Myocyte (in vitro differentiated cells): ENCODE measurements around the gene EGFR. TPM values are rescaled to one million over a fixed set of nuclear protein-coding genes. Genes with fewer than 3 reads are reported as not detected.
A peak's percentile ranks its signal among the peaks of the same experiment; 100 is the strongest.

Experiments used
- DNase-seq: peaks from one replicate; pipeline ENCODE4 v3.0.0-alpha.2; 2012; ENCODE audit warnings: low read depth
- total RNA-seq: library from RNA; depleted of rRNA; stranded (reverse); fragments of >200 nt; gene quantifications from 2 replicates; pipeline ENCODE4 v1.2.3, GENCODE V29; 2014

The EGFR gene
- total RNA-seq, 1 donor from 2014 or later = 22.5 TPM

GRCh38 chr7:55206235-55207029, 187.6 kb downstream of the EGFR start:
- peak; percentile 61 for DNase-seq

GRCh38 chr7:55207436-55208125, 188.8 kb downstream of the EGFR start:
- DNase-seq = no peak

- DNase-seq = no peak
These were observed 190.5 kb downstream of the EGFR start for GRCh38 chr7:55209366-55209765.

DNA sequence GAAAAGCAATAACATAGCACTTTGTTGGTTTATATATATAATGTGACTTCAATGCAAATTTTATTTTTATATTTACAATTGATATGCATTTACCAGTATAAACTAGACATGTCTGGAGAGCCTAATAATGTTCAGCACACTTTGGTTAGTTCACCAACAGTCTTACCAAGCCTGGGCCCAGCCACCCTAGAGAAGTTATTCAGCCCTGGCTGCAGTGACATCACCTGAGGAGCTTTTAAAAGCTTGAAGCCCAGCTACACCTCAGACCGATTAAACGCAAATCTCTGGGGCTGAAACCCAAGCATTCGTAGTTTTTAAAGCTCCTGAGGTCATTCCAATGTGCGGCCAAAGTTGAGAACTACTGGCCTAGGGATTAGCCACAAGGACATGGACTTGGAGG, 191.4 kb downstream of the EGFR start:
- DNase-seq = no peak

GRCh38 chr7:55210716-55211115, 191.9 kb downstream of the EGFR start:
- no peak for DNase-seq

DNA sequence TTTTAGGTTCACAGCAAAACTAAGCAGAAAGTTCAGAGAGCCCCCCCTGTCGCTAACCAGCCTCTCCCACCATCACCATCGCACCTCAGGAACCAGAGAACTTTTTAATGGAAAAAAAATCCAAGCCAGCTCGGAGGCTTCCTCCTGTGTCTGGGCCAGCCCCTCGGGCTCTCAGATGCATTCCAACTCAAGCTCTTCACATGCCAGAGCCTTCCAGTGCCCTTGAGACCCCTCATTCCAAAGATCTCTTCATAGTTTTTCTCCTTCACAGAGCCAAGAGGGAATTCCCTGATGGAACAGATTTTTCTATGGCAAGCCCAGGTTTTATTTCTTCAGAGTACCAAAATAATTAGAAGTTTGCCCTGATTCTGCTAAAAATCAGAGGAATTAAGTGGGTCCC, 192.9 kb downstream of the EGFR start:
- DNase-seq = no peak

DNA sequence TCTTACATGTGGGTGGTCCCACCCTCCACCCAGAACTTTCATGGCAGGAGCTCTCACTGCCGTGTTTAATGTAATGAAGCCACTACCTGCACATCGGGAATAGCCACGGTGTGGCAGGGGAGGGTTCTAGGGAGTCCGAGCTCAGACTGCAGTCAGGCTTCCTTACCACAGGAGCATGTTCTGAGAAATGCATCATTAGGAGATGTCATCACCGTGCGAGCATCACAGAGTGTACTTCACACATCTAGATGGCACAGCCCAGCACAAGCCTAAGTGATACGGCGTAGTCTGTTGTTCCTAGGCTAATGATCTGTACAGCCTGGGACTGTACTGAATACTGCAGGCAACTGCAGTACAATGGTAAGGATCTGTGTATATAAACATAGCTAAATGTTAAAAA, 193.4 kb downstream of the EGFR start:
- no peak for DNase-seq

DNA sequence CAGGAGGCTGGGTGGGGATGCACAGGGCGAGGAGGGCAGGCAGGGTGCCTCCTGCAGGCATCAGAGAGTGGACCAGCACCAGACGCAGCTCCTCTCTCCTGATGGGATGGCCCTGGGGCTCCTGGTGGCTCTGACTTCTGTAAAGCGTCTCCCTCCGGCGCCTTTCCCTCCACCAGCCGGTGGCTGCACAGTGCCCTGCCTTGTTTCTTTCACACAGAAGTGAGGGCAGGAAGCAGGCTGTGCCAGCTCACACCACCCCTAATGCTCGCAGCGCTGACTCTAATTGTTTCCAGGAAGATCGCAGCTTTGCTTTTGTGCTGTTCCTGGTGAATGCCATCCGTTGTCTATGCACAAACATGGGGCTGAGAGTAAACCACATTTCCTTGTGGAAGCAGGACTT, 194.0 kb downstream of the EGFR start:
- DNase-seq = no peak

DNA sequence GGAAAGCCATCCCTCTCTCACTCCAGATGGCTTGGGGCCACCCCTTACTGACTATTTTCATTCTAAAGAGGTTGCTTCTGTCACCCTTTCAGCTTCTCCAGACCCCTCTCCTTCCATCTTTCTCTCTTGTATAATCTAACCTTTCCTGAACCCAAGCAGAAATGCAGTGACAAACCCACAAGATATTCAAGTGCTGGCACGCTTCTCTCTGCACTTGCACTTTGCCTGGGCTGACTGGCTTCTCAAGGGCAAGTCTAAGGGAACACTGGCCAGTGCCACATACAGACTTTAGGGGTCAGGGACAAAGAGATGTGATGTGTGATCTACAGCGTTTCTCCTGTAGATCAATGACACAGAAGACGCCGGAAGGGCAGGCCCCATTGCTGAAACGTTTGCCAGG, 195.9 kb downstream of the EGFR start:
- DNase-seq = no peak

DNA sequence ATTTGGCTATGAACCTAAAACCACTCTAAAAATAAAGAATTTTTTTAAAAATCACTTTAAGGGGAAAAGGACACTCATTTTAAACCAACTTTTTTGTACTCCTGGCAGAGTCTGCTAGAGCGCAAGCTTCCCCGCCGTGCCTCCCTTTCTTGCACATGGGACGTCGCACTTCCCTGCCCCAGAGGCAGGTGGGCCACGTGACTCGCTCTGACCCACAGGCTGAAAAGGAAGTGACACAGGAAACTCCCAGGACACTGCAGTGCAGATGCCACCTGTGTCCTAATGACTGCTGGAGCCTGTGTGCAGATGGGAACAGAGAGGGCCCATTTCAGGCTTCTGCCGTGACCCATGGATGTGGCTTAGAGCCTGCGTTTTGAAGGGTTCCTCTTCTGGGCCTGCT, 204.2 kb downstream of the EGFR start:
- no peak for DNase-seq

- no peak for DNase-seq
These were observed 205.3 kb downstream of the EGFR start for GRCh38 chr7:55224111-55224510.

- DNase-seq = no peak
These were observed 206.0 kb downstream of the EGFR start for GRCh38 chr7:55224810-55225209.

DNA sequence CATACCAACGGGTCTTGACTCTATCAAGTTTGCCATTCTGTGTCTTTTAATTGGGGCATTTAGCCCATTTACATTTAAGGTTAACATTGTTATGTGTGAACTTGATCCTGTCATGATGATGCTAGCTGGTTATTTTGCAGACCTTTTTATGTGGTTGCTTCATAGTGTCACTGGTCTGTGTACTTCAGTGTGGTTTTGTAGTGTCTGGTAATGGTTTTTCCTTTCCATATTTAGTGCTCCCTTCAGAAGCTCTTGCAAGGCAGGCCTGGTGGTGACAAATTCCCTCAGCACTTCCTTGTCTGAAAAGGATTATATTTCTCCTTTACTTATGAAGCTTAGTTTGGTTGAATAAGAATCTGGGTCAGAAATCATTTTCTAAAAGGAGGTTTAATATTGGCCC, 211.2 kb downstream of the EGFR start:
- DNase-seq = peak; percentile 51

GRCh38 chr7:55231736-55232280, 213.0 kb downstream of the EGFR start:
- DNase-seq = peak; percentile 68

DNA sequence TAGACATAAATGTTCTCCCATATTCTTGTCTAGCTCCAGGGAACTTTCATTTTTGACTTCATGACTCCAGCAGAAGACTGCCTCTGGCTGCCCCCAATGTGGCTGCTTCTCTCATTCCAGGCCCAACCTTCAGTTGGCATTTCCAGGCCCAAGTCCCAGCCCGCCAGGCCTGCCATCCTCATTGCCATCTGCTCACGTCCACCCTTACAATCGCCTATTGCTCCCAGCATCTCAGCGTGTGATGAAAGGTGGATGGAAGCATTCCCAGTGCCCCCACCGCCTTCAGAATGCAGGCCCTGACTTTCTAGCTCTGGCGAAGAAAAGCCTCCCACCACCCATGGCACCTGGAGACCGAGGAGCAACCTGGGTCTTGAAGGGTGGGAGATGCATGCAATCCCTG, 214.2 kb downstream of the EGFR start:
- DNase-seq = no peak

DNA sequence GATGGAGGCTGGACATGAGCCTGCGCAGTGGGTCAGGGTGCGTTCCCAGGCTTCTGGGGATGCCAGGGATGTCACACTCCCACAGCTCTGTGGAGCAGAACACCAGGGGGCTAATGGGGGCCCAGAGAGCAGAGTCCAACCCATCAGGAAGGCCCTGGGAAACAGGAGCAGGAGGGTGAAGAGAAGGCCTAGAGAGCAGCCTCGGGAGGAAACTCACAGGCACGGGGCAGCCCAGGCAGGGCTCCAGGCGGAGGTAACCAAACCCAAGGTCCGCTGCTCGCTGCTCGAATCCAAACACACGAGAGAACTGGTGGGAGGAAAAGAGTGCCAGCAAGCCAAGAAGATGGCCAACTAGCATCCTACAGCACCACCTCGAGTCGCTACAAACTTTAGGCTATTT, 215.6 kb downstream of the EGFR start:
- DNase-seq = no peak

- DNase-seq = no peak
These were observed 216.3 kb downstream of the EGFR start for GRCh38 chr7:55235115-55235514.

DNA sequence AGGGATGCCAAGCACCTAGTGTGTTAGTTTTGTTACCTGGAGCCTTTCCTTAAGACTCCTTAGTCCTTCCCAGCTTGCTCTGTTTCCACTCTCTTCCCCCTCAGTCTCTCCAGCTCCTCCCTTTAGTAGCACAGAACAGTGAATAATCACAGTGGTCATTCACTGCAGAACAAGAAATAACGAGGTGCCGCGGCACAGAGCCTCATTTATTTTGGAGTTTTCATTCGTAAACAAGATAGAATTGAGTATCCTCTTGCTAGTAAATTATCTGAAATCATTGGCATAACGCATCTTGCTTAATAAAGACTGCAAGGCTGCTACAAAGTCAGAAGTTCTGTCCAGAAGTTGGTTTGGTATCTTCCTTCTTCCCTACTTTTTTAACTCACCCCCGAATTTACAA, 217.0 kb downstream of the EGFR start:
- no peak for DNase-seq

DNA sequence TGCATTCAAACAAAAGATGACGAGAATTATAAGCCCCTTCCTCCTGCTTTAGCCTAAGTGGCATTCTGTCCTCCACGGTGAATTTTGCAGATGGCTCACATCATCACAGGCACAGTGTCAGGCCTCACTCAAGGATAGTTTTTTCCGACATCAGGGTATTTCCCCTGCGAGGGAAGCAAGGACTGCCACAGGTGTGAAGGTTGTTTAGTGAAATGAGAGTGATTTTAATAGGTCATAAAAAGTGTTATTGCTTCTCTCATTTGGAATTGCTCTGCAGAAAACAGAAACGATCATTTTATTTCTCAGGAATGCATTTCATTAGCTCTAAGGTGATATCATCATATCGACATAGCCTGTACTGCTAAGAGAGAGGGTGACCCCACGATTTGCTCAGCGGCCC, 217.7 kb downstream of the EGFR start:
- DNase-seq = no peak

- no peak for DNase-seq
These were observed 218.5 kb downstream of the EGFR start for GRCh38 chr7:55237156-55237893.

DNA sequence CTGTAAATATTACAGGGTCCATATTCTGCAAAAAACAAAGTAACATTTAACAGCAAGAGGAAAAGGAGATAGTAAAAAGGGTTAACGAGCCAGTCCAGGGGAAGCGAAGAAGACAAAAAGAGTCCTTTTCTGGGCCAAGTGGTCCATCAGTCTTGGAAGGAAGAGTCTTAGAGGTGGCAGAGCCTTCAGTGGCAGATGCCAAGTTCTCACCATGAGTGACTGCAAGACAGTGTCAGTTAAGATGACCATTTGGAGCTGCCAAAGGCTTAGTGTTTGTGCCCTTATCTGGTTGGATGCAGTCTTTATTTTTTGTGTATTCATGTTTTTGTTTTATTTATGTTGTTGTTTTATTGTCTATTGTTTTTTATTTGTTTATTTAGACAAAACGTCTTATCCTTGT, 220.6 kb downstream of the EGFR start:
- DNase-seq = no peak
